ENCODE results near the gene RFLNA.

- TF ChIP-seq CTCF (IDR thresholded peaks at IDR 0.05) (no peak), POLR2A (IDR thresholded peaks at IDR 0.05) (no peak)
Measured at GRCh38 chr12:124297389-124297788, 2.5 kb downstream of the RFLNA start.

Measured in uterus (tissue), 2 donors.